Activated T-helper 2 cell treated with anti-CD3 and anti-CD28 coated beads, Interferon-gamma antibody, Interleukin-2, Interleukin-4, amounts not matched to agents 10 μg/mL and 5 μg/mL and 100 μg/mL, durations not matched to agents 14 hours and 24 hours and 36 hours (primary cell): ENCODE data around the gene TSPAN14. TPM values are rescaled to one million over a fixed set of nuclear protein-coding genes. Genes with fewer than 3 reads are reported as not detected.

Source experiments
- DNase-seq: peaks from one replicate; pipeline ENCODE4 v3.0.0; 2021; ENCODE audit warnings: low spot score
- H3K27ac Mint-ChIP-seq: one replicate; pipeline ENCODE4 v1.8.0; 2021; ENCODE audit warnings: mixed read lengths
- H3K27me3 Mint-ChIP-seq: one replicate; pipeline ENCODE4 v1.8.0; 2021; ENCODE audit warnings: low read depth, mixed read lengths
- H3K36me3 Mint-ChIP-seq: one replicate; pipeline ENCODE4 v1.8.0; 2021; ENCODE audit warnings: low read depth, mixed read lengths
- H3K4me1 Mint-ChIP-seq: one replicate; pipeline ENCODE4 v1.8.0; 2021; ENCODE audit warnings: low read depth, mixed read lengths
- H3K4me3 Mint-ChIP-seq: one replicate; pipeline ENCODE4 v1.8.0; 2021; ENCODE audit warnings: low read depth, mild to moderate bottlenecking, moderate library complexity, mixed read lengths
- H3K9me3 Mint-ChIP-seq: one replicate; pipeline ENCODE4 v1.8.0; 2021; ENCODE audit warnings: mixed read lengths
- intact Hi-C: fragments of 100-400 bp; cut with micrococcal nuclease; formaldehyde crosslinking; loops from one replicate; pipeline ENCODE4 v1.15.1; 2023
- total RNA-seq: library from RNA; stranded (reverse); gene quantifications from 2 replicates; pipeline ENCODE4 v1.2.3, GENCODE V29; 2022

The TSPAN14 gene, protein sequence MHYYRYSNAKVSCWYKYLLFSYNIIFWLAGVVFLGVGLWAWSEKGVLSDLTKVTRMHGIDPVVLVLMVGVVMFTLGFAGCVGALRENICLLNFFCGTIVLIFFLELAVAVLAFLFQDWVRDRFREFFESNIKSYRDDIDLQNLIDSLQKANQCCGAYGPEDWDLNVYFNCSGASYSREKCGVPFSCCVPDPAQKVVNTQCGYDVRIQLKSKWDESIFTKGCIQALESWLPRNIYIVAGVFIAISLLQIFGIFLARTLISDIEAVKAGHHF
- total RNA-seq, result 45.4 and 51.1 TPM in 2 replicates

DNA sequence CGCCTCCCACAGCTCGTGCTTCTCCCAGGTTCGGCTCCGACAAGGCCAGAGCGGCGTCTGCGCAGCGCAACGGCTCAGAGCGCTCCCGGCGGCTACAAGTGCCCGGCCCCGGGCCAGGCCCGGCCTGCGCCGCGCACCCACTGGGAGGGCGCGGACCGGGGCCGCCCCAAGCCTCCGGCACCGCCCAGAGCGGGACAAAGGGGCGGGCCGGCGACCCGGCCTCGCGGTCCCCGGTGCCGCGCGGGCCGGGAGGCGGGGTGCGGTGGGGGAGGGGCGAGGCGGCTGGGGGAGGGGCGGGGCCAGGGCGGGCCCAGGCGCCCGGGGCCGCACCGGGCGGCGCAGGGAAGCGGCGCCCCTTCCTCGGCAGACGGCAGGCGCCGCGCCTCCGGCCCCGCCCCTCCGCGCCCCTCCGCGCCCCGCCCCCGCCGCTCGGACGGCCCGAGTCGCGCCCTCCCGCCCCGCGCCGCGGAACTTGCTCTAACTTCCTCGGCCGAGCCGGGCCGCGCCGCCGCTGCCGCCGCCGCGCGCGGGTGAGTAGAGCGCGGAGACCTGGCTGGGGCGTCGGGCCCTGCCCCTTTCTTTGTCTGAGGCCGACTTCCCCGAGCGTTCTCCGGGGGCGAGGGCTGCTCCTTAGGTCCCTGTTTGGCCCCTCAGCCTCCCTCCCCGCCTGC lies at the start of gene TSPAN14:
Gene TSPAN14 (plus strand): TSS at position 469 of the 671 bp plus-strand sequence. CDS start 34,924 bp downstream, outside the sequence.
- no peaks in the 10 kb centered on the region for H3K27me3 Mint-ChIP-seq
- H3K36me3 Mint-ChIP-seq, result peaks cover 27% of the 10 kb centered on the region
- H3K9me3 Mint-ChIP-seq, result no peaks in the 10 kb centered on the region
- H3K4me1 Mint-ChIP-seq, result peaks cover 35% of the 10 kb centered on the region
- DNase-seq, result peak; percentile 70
- peak within 1 kb of the TSS; percentile 80 for H3K27ac Mint-ChIP-seq
- H3K4me3 Mint-ChIP-seq, result peak within 1 kb of the TSS; percentile 98
- intact Hi-C loops, result no loop called here

- no peaks in the 10 kb centered on the region for H3K9me3 Mint-ChIP-seq
- no peaks in the 10 kb centered on the region for H3K36me3 Mint-ChIP-seq
- H3K27ac Mint-ChIP-seq, result no peak overlapping the region
- peaks cover 12% of the 10 kb centered on the region for H3K4me1 Mint-ChIP-seq
- H3K27me3 Mint-ChIP-seq, result peaks cover 28% of the 10 kb centered on the region
- no peak overlapping the region for H3K4me3 Mint-ChIP-seq
- intact Hi-C loops, result no loop called here
- no peak for DNase-seq
These were observed 49.1 kb upstream of the TSPAN14 start for GRCh38 chr10:80405035-80405434.

DNA sequence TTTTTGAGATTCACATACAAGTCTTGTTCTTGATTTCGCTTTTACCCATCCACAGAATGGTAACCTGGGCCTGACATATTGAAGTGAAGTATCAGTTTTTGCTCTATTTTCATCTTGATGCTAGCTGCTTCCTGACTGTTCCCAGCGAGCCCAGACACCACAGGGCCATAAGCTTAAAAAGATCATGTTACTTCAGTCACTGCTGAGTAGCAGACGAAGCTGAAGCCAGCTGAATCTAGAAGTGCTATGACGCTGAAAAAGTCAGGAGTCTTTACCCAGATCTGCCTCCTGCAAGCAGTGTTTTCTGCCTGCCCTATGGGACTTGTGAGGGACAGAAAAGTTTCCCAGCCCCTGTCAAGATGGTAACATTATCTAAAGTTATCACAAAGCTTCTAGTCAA lies 48.5 kb upstream of the TSPAN14 start:
- intact Hi-C loops, result no loop called here
- H3K4me1 Mint-ChIP-seq, result peaks cover 14% of the 10 kb centered on the region
- no peak overlapping the region for H3K27ac Mint-ChIP-seq
- no peak overlapping the region for H3K4me3 Mint-ChIP-seq
- H3K9me3 Mint-ChIP-seq, result no peaks in the 10 kb centered on the region
- H3K36me3 Mint-ChIP-seq, result no peaks in the 10 kb centered on the region
- peaks cover 28% of the 10 kb centered on the region for H3K27me3 Mint-ChIP-seq
- DNase-seq, result no peak

DNA sequence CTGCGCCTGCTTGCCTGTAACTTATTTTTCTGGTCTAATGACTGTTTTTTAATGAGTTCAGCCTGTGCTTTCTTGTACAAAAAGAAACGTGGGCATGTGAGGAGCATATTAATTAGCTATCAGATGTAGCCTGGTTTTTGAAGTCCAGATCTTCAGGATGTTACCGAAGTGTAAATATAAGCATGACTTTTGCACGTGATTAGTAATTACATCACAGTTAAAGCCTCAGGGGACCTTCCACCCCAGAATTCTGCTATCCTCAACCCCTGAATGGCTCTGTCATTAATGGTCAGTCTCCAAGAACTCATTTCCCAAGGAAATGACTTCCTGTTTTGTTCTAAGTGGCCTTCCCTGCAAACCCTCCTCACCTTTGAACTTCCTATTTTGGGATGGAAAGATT lies 47.9 kb upstream of the TSPAN14 start:
- Mint-ChIP-seq H3K4me1 (peaks cover 19% of the 10 kb centered on the region), H3K27ac (no peak overlapping the region), H3K9me3 (no peaks in the 10 kb centered on the region), H3K36me3 (no peaks in the 10 kb centered on the region), H3K4me3 (no peak overlapping the region), H3K27me3 (peaks cover 28% of the 10 kb centered on the region)
- intact Hi-C loops, result no loop called here
- DNase-seq, result no peak

DNA sequence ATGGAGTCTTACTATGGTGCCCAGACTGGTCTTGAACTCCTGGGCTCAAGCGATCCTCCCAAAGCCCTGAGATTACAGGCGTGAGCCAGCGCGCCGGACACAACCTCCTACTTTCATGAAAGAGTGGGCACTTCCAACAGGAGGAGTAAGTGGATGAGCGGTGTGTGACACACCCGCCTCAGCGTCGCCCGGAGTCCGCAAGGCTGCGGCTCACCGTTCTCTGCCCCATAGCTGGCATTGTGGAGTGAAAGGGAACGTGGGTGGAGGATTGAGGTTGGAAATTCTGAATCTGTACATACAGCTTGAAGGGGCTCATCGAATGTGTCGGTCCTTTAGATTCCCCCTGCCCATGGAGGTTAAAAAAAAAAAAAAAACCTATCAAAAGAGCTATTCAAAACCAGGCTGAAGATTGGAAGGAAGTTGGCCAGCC lies 46.3 kb upstream of the TSPAN14 start:
- Mint-ChIP-seq H3K27ac (peak overlapping the region; percentile 95), H3K36me3 (no peaks in the 10 kb centered on the region), H3K4me1 (peaks cover 28% of the 10 kb centered on the region), H3K9me3 (no peaks in the 10 kb centered on the region), H3K4me3 (peak overlapping the region; percentile 91), H3K27me3 (peaks cover 25% of the 10 kb centered on the region)
- intact Hi-C loops, result no loop called here
- no peak for DNase-seq

DNA sequence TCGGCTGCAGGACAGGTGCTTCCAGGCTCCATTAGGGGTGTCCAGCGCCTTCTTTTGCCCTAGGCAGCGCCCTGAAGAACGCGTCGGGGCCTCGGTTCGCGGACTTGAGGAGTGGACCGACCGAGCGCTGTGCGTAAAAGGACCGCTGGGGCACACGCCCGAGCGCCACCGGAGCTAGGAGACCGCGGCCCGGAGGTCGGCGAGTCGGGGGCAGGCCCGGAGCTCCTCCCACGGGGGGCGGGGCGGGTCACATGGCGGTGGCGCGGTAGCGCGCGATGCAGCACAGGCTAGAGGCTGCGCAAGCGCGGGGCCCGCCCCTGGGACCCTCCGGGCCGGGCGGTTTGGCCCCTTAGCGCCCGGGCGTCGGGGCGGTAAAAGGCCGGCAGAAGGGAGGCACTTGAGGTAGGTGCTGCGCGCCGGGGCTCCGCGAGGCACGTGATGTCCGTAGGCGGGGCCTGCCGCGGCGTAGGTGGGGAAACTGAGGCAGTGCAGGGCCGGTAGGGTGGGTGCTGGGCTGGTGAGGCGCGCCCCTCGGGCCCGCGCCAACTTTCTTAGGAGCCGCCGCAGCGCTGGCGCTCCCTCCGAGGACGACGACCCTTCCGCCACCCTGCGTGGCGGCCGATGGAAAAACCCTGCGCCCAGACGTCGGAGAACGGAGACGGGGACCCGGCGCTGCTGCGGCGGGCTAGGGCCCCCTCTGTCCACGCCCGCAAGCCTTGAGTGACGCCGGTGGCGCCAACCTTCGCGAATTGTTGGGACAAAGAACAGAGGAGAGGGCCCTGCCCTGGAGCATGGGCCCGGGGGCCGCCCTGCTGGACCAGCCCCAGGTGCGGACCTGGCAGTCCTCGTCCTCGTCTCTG lies 45.6 kb upstream of the TSPAN14 start, which contains the start of gene PRXL2A:
Gene PRXL2A (plus strand): TSS at position 310 of the 860 bp plus-strand sequence. CDS start 11,917 bp downstream, outside the sequence.
- H3K4me1 Mint-ChIP-seq, result peaks cover 33% of the 10 kb centered on the region
- H3K9me3 Mint-ChIP-seq, result no peaks in the 10 kb centered on the region
- peaks cover 25% of the 10 kb centered on the region for H3K27me3 Mint-ChIP-seq
- peak; percentile 75 for DNase-seq
- H3K27ac Mint-ChIP-seq, result peak within 1 kb of the TSS; percentile 95
- peak within 1 kb of the TSS; percentile 91 for H3K4me3 Mint-ChIP-seq
- no peaks in the 10 kb centered on the region for H3K36me3 Mint-ChIP-seq
- intact Hi-C loops, result no loop called here

DNA sequence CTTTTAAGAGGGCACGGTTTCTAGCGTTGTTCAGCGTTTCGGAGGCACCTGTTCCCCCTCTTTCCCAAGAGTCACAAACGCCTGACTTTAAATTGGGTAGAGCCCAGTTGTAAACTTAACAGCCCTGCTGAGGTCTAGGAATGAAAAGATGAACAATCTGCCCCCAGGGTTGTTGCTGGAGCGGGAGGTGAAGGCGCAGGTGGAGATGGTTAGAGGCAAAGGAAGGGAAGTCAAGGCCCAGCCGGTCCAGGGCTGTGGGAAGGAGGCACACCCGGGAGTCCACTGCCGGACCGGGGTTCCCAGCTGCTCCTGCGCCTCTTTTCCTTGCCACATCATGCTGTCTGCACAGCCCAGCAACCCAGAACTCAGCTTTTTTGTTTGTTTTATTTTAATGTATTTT lies 45.0 kb upstream of the TSPAN14 start:
- Mint-ChIP-seq H3K9me3 (no peaks in the 10 kb centered on the region), H3K36me3 (no peaks in the 10 kb centered on the region), H3K27me3 (peaks cover 25% of the 10 kb centered on the region), H3K4me3 (peak overlapping the region; percentile 91), H3K4me1 (peaks cover 35% of the 10 kb centered on the region), H3K27ac (peak overlapping the region; percentile 20)
- intact Hi-C loops, result no loop called here
- DNase-seq, result no peak

DNA sequence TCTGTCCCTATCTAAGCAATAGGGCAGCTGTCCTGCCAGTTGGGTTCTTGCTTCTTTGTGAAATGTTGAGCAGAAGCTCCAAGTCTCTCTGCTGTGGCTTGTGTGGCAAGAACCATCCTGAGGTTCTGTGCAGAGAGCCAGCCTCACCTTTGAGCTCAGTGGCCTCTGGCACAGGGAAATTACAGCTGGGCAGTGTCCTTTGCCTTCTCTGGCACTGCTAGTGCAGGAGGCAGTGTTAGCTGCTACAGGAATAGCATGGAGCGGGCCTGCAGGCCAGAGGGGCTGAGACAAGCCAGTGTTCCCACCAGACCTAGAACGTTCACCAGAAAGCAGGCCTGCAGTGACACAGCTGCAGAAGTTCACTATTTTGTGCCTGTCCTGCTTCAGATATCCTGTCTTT lies 44.0 kb upstream of the TSPAN14 start:
- no peak for DNase-seq
- Mint-ChIP-seq H3K4me3 (peak overlapping the region; percentile 43), H3K27ac (no peak overlapping the region), H3K36me3 (no peaks in the 10 kb centered on the region), H3K4me1 (peaks cover 35% of the 10 kb centered on the region), H3K9me3 (no peaks in the 10 kb centered on the region), H3K27me3 (peaks cover 21% of the 10 kb centered on the region)
- intact Hi-C loops, result loop anchor here (5.0 kb wide), 1 partner anchor 33 kb away; no protein-coding TSS in a partner anchor

GRCh38 chr10:80410578-80411145 lies 43.4 kb upstream of the TSPAN14 start:
- H3K27me3 Mint-ChIP-seq, result peaks cover 16% of the 10 kb centered on the region
- no peak overlapping the region for H3K4me3 Mint-ChIP-seq
- no peaks in the 10 kb centered on the region for H3K9me3 Mint-ChIP-seq
- peaks cover 35% of the 10 kb centered on the region for H3K4me1 Mint-ChIP-seq
- no peak for DNase-seq
- intact Hi-C loops, result loop anchor here (5.0 kb wide), 1 partner anchor 33 kb away; no protein-coding TSS in a partner anchor
- H3K36me3 Mint-ChIP-seq, result no peaks in the 10 kb centered on the region
- no peak overlapping the region for H3K27ac Mint-ChIP-seq

GRCh38 chr10:80411267-80411668 lies 42.8 kb upstream of the TSPAN14 start:
- Mint-ChIP-seq H3K9me3 (no peaks in the 10 kb centered on the region), H3K4me3 (no peak overlapping the region), H3K4me1 (peaks cover 37% of the 10 kb centered on the region), H3K27ac (no peak overlapping the region), H3K36me3 (no peaks in the 10 kb centered on the region), H3K27me3 (peaks cover 11% of the 10 kb centered on the region)
- intact Hi-C loops, result loop anchor here (5.0 kb wide), 1 partner anchor 34 kb away; no protein-coding TSS in a partner anchor
- DNase-seq, result no peak

DNA sequence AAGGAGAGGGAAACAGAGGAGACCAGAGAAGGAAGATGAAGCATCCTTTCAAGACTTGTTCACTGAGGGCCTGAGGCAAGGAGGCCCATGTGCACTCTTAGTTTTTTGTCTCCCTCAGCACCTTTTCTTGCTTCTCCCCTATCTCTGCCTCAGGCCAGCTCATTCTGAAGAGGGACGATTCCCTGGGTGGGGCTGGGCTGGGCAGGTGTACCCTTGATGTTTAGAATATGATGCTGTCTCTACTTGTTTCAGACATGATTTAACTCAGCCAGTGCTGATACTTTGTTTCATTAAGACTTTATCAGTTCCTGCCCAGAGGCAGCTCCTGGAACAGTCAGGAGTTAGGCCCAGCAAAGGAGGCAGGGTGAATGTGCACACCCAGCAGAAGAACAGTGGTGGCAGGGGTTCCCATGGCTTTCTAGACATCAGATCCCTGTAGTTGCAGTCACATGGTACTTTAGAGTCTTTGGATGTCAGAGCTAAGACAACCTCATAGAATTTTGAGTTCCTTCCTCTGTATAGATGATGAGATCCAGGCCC lies 42.4 kb upstream of the TSPAN14 start:
- no peak overlapping the region for H3K27ac Mint-ChIP-seq
- no peaks in the 10 kb centered on the region for H3K36me3 Mint-ChIP-seq
- DNase-seq, result no peak
- peaks cover 7% of the 10 kb centered on the region for H3K27me3 Mint-ChIP-seq
- intact Hi-C loops, result loop anchor here (5.0 kb wide), 1 partner anchor 34 kb away; no protein-coding TSS in a partner anchor
- no peak overlapping the region for H3K4me3 Mint-ChIP-seq
- peaks cover 36% of the 10 kb centered on the region for H3K4me1 Mint-ChIP-seq
- H3K9me3 Mint-ChIP-seq, result no peaks in the 10 kb centered on the region

DNA sequence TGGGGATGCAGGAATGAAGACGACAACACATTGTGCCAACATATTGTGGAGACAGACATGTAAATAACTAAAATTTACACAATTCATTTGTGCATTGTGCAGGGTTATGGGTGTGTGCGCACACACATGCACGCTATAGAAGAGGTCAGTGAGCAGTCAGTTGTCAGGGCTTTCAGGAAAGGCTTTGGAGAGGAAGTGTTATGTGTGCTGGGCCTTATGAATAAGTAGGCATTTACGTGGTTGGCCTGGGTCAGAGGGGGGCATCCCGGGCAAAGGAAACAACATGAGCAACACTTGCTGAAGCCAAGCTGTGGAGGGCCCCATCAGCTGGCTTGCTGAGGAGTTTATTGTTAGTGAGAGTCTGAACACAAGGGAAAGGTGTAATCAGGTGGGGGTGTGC lies 41.6 kb upstream of the TSPAN14 start:
- Mint-ChIP-seq H3K4me1 (peaks cover 35% of the 10 kb centered on the region), H3K4me3 (no peak overlapping the region), H3K27ac (no peak overlapping the region), H3K27me3 (peaks cover 4% of the 10 kb centered on the region), H3K9me3 (no peaks in the 10 kb centered on the region), H3K36me3 (no peaks in the 10 kb centered on the region)
- intact Hi-C loops, result loop anchor here (5.0 kb wide), 1 partner anchor 35 kb away; no protein-coding TSS in a partner anchor
- DNase-seq, result no peak
